EL (cell line): Measurements from ENCODE around the gene ZNF689.
"Not testable (repeated sequence)": the region's sequence is repeated elsewhere in the genome, so short reads cannot be mapped to it uniquely, and the experiment has no call there.

Experiments
- DNase-seq: peaks from one replicate; pipeline ENCODE4 v3.0.0-alpha.2; 2016

ZNF689 gene

GRCh38 chr16:30609926-30610839 is at the start of gene ZNF689:
Gene ZNF689, minus strand, starts transcription at chr16:30610389. Its CDS starts 348 bp downstream, at chr16:30610041.
- DNase-seq = peak; percentile 97

GRCh38 chr16:30658731-30659506 is 48.7 kb upstream of the ZNF689 start:
- DNase-seq = peak; percentile 96

- DNase-seq = peak; percentile 100
These were observed 47.9 kb upstream of the ZNF689 start, which contains the start of gene FBRS for GRCh38 chr16:30657866-30658730. Gene FBRS, plus strand, starts transcription at chr16:30658431. Its CDS starts 1,088 bp downstream, at chr16:30659519.

- no peak for DNase-seq
These were observed 47.0 kb upstream of the ZNF689 start for GRCh38 chr16:30656974-30657865.

GRCh38 chr16:30656388-30656787 is 46.2 kb upstream of the ZNF689 start:
- DNase-seq = no peak

GRCh38 chr16:30655815-30656347 is 45.7 kb upstream of the ZNF689 start:
- DNase-seq = no peak

GRCh38 chr16:30654856-30655255 is 44.7 kb upstream of the ZNF689 start:
- DNase-seq = no peak

- DNase-seq = no peak
These were observed 42.5 kb upstream of the ZNF689 start for GRCh38 chr16:30652718-30653117.

- no peak for DNase-seq
These were observed 41.8 kb upstream of the ZNF689 start for GRCh38 chr16:30652005-30652296.

- DNase-seq = peak; percentile 69
These were observed 41.2 kb upstream of the ZNF689 start for GRCh38 chr16:30651124-30652004.

GRCh38 chr16:30650369-30651123 is 40.4 kb upstream of the ZNF689 start, which contains the start of gene PRR14:
Gene PRR14, plus strand, starts transcription at chr16:30650960. Its CDS starts 686 bp downstream, at chr16:30651646.
- peak; percentile 100 for DNase-seq

GRCh38 chr16:30649725-30650368 is 39.7 kb upstream of the ZNF689 start:
- no peak for DNase-seq

- no peak for DNase-seq
These were observed 37.0 kb upstream of the ZNF689 start for GRCh38 chr16:30647274-30647571.

- no peak for DNase-seq
These were observed 35.5 kb upstream of the ZNF689 start for GRCh38 chr16:30645727-30646126.

GRCh38 chr16:30644334-30644830 is 34.2 kb upstream of the ZNF689 start:
- no peak for DNase-seq

GRCh38 chr16:30641378-30641982 is 31.3 kb upstream of the ZNF689 start:
- DNase-seq = no peak

- peak; percentile 65 for DNase-seq
These were observed 27.8 kb upstream of the ZNF689 start for GRCh38 chr16:30637944-30638343.

GRCh38 chr16:30637139-30637538 is 26.9 kb upstream of the ZNF689 start:
- DNase-seq = not testable (repeated sequence)

- DNase-seq = no peak
These were observed 26.4 kb upstream of the ZNF689 start for GRCh38 chr16:30636599-30636998.
